ENCODE data around the gene NOL8.

The NOL8 gene

DNA sequence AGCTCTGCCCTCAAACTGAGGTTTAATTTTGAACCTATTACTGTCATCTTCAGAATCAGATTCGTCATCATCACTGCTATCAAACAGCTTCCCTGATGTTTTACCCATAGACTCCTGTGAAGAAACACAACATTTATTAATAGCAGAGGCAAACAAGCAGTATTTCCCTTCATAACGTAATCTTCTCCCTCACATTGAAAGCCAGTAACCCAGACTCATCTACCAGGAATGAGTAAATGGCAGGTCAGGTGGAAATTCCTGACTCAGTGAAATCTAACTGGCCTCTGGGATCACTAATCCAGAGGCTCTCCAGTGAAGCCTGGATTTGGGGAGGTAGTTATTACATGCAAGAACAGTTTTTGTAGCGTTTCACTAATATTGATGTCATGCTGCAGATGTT lies 14.6 kb downstream of the NOL8 start:
- no peak for DNase-seq

DNA sequence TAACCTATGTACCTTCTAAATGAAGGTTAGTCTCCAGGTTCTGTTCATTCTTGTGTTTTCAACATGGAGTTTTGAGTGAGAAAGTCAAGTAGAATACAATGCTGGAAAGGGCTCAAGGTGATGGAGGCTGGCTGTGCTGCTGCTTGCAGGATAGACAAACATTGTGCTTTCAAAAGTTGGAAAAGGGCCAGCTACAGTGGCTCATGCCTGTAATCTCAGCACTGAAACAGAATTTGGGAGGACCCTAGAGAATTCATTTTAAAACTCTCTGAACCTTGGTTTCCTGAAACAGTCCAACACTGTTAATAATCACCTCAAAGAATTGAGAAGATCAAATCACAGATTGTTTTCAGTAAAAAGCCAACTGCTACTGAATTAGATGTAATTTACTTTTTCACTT lies 16.3 kb downstream of the NOL8 start:
- DNase-seq: no peak

DNA sequence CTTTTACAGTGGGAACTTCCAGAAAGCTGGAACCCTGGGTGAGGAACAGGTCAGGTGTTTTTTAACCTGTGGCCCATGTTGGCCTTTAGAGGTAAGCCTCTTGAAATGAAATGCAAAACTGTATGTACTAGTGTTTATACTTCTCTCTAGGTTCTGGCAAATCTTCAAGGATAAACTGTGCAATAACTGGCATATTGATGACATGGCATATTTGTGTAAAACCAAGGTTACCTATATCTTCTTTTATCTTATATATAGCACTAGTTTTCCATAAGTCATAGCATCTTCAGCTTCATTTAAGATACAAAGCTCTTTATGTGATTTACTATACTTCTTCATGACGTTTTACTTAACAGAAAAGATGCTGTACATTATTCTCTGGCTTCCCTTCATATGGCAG lies 24.2 kb downstream of the NOL8 start:
- no peak for DNase-seq

DNA sequence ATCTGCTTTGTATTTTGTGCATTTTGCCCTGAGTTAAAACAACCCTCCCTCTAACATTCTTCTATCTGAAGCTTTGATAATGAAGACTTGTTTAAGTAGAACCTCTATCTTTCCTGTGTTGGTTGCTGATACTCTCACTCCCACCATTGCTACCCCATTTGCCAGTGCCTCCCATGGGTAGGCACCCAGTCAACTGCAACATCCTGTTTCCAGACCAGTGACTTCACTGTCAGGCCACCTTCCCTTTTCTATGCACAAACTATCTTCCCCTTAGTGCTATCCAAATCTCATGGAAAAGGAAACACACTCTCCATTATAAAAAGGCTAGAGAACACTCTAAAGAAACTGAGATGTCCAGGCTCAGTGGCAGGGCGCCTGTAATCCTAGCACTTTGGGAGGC lies 26.0 kb downstream of the NOL8 start:
- no peak for DNase-seq

DNA sequence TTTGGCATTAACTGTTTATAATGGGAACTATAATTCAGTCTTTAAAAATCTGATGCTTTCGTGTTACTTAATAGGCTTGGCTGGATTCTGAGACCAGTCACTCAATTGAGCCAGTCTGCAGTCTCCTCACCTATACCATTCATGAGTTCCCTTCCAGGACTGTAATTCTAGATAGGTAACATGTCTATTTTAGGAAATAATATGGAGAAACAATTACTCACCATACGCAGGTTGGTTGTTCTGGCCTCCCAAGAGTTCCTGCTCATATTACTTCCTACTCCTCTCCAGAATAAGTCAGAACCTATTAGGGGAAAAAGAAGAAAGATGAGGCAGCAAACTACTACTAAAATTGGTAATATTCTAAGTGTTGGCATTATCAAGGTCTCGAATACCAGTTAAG lies 27.1 kb downstream of the NOL8 start:
- no peak for DNase-seq

DNA sequence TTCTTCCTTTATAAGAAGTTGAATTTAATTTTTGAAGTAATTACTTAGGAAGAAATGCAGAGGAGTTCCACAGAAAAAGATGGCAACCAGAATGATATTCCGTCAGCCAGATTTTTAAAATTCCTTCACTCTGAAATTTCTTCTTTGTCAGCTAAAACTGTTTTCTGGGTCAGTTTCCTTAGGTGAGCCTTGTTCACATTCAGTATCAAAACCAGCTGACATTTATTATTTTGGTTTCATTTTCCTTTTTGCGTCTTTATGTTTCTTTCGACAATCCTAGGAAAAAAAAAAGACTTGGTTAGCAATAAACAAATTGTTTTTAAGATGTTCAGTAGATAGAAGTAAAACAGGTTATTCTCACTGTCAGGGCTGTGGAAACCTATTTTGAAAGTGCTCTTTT lies 27.5 kb downstream of the NOL8 start:
- DNase-seq: no peak

DNA sequence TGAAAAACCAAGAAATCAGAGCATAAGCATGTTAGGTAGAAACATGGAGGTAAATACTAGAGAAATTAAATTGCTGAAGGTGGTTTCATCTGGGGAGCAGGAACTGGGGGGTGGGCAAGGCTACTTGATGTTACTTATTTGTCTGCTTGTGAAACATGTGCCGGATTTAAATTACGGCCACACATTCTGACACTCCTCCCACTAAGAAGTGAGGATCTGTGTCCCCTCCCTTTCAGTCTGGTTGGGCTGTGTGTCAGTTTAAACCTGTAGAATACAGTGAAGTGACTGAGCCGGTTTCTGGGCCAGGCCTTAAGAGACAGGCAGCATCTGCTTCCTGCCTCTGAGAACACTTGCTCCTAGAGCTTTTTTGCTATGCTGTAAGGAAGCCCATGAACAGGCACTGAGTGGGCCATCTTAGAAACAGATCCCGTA lies 29.3 kb downstream of the NOL8 start:
- DNase-seq: peak in 1 of 2 donors; percentile 89

DNA sequence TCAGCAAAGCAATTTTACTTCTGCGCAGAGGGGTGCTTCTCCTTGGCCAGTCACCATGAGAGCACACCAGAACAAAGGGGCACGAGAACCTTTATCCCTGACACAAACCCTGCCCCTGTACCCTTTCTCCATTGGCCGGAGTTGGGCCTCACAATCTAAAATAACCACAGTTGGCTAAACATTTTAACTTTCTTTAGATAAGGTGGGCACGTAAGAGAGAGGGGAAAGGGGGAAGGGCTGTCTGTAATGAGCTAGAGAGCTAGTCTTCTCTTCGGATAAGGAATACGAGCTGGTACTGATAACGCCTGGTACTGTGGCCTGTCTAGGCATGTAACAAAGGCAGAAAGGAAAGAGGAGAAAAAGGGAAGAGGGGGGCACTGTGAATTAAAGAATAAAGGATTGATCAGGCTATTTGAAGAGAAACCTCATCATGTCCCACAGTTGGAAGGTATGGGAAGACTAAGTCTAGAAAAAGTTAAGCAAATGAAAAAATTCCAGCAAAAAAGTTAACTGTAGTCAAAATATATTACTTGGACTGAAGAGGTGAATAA lies 29.8 kb downstream of the NOL8 start:
- no peak for DNase-seq

DNA sequence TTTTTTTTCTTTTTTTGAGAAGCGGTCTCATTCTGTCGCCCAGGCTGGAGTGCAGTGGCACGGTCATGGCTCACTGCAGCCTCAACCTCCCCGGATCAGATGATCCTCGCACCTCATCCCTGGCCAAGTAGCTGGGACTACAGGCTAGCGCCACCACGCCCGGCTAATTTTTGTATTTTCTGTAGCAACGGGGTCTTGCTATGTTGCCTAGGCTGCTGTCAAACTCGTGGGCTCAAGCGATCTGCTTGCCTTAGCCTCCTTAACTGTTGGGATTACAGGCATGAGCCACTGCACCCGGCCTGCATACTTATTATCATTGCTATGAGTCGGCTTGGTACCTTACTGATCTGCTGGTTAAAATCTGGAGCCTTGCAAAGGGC lies 30.9 kb downstream of the NOL8 start:
- DNase-seq: no peak

DNA sequence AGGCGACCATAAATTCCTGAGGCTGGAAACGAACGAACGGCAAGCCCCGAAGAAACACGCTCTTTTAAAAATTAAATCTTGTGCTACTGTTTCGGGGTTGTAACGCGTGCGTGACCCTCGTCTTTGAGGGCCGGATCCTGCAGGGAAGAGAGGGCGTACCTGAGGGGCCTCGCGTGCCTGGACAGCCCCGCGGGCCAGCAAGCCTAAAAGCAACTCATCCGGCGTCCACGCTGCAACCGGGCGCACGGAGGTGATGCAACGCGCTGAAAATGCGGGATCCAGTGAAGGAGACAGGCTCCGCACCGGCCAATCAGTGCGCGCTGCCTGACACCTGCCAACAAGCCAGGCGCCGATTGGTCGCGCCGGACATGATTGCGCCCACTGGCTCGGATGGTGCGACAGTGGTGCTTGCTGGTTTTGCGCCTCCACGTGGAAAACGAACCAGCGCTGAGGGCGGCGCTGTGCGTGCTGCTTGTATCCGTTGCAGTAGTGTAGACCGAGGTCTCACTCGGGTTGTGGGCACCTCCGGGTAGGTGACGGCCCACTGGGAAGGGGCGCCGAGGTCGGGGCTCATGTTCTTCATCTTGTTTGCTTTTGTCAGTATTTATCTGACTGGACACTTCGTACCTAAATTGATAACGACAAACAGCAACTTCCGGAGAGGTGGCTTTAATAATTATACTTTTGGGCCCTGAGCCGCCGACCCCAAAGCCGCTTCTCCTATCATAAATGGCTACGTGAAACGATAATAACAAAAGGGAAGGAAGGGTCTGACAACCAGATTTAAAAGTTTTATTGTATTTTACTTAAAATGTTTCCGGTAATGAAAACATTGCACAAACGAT lies 31.5 kb downstream of the NOL8 start, which contains the start of gene IARS1:
Gene IARS1, minus strand, starts transcription at position 246 of the 845 bp plus-strand sequence. CDS start 4,278 bp downstream, outside the sequence.
- DNase-seq: peak; percentile 92 to 93

DNA sequence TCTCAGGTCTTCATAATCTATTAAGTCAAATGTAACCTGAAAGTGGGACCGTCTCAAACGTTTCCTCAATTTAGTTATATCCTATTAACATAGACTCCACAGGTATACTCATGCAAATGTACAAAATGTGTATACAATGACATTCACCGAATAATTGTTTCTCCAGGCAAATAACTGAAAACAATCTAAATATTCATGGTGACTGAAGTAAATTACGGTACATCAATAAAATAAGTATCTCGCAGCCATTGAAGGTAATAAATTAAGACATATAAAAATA lies 32.1 kb downstream of the NOL8 start:
- no peak for DNase-seq

DNA sequence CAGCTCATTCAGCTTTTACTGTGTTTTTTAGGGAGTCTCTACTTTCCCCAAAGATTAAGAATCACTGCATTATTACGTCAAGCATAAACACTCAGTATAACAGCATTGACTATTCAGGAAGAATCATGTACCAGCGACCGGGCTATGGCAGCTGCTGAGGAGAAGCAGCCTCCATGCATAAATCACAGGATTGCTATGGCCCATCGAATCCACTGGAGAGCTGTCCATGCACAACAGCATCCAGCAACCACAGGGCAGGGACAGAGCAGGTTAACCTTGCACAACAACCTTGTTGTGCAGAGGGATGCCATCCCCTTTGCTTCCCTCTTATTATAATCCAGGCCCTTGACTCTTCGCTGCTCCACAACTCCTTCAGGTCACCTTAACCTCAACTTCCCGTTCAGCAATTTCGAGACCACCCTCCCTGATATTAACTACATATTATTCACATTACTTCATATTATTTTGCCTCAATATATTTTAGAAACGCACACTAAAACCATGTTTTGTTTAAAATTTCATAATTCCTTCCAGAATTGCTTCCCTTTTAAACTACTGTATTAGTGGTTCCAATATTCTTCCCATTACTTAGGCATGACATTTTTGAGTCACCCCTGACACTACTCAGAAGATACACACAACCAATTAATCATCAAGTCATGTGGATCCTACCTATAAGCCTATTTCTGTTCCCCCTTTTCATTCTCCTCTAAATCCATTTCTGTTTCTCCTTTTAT lies 32.6 kb downstream of the NOL8 start:
- DNase-seq: no peak

DNA sequence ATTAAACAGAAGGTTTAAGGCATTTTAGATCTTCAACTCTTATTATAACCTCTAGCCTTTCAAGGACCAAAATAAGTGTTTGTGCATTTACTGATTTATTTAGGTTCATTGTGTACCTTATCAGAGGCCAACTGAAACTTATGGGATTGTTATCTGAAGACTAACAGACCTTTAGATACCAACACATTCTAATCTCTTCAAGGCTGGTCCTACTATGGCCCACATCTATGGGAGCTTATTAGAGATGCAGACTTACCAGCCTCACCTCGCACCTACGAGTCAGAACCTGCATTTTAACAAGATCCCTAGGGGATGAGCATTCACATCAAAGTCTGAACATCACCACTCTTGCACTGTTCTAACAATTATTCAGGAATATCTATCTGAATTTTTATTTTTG lies 33.6 kb downstream of the NOL8 start:
- no peak for DNase-seq

DNA sequence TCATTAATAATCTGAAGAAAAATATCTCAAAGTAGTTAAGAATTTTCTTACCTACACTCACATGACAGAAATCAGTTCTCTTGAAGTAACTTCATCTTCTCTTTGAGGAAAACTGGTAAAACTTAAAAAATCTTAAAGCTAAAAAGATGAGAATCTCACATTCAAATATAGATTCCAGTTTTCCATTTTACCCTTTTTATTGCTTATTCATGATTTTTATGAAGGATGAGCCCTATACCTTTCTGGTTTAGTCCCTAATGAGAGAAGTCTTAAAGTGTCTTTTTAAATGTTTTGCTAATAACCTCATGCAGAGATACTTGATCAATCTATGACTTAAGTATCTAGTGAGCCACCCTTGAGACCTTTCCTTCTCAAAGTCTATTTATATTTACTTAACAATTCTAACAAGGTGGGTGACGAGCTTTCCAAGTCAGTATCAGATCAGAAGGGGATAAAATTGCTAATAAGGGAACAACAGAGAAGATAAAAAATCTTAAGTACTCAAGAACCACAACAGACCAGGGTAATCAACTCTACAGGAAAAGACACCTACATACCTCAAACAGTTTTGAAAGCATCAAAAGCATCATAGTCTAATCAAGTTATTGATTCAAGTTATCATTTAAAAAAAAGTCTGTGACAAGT lies 34.2 kb downstream of the NOL8 start:
- DNase-seq: no peak

DNA sequence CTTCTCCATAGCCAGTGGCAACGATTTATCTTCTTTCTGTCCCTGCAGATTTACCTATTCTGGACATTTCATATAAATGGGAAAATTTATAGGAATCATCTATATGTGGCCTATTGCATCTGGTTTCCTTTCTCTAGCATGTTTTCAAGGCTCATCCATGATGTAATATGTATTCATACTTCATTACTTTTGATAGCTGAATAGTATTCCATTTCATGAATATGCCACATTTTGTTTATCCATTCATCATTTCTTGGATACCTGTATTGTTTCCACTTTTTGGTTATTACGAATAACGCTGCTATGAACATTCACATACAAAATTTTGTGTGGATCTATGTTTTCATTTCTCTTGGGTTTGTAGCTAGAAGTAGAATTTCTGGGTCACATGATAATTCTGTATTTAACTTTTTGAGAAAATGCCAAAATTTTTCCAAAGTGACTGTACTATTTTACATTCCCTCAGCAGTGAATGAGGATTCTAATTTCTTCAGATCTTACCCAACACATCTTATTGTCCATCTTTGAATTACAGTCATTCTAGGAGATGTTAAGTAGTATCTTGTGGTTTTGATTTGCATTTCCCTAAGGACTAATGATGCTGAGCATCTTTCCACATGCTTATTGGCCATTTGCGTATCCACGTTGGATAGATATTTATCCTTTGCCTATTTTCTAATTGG lies 35.3 kb downstream of the NOL8 start:
- DNase-seq: no peak

DNA sequence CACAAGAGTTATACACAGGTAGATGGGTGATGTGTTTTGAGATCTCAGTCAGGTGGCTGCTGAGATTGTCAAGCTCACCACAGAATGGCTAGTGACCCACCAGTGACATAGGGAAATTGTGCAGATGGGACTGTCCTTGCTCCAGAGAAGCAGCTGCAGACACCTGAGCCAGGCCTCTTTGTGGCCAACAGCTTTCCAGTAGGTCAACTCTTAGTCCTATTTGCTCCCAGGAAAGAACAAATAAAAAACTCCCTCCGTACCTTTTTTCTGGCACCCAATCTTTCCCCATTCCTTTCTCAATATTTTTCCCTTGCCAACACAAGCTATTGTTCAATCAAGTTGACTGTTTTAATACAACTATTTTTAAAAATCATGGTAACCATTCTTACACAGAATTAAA lies 45.8 kb downstream of the NOL8 start:
- no peak for DNase-seq

DNA sequence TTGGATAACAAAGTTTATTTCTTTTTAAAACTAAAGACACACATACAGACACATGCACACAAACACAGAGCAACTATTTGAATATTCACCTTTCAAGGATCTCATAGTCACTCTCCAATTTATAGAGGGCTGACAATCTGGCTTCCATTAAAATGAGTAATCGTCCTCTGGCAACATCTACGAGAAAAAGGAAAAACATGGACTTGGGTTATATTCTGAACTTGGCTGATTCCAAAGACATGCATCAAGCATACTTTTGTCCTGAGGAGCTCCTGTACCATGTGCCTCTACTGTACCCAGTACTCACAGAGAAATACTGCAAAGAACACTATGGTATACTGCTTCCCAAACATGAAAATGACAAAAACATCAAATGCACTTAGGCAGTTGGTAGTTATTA lies 47.0 kb downstream of the NOL8 start:
- no peak for DNase-seq

DNA sequence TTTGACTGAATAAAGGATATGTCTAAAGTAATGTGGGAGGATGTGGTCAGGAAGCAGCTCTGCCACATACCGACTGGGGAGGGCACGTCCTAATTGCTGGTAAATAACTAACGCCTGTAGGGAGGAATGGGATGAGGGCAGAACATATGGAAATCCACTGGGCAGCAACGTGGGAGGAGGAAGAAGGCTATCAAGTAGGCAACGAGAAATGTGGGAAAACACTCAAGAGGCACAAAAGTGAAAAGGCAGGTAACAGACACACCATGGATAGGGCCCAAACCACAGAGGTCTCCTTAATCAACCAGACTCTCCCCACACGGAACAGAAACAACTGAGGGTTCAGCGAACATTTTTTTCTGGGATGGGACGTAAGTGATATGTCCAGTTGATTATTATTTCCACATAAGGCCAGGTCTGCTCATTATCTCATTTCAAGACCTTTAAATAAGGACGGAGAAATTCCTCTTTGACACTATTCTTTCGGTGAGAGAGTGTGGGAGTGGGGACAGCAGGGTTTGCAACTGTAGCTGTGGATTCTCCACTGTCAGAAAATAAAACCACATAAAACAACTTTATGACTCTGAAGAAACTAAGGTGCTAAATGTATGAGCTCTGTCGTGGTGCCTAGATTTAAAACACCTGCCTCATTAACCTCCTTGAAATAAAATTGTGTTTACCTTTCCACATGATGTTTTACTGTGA lies 48.7 kb downstream of the NOL8 start:
- no peak for DNase-seq

DNA sequence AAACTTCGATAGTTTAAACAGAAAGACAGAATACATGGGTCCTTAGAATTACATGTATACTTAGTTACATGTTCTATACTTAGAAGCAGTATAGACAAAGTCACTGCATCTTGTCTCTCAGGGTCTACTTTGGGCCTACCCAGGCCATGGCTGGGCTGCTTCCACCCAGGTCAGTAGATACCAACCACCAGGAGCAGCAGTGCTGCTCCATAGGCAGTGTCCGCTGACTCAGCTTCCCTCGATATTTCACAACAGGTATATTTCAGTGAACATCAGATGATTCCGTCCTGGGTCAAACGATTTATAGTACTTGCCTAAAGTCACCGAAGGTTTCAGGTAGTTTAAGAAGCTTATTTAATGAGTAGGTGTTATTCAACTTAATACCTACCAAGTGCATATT lies 49.6 kb downstream of the NOL8 start:
- no peak for DNase-seq

DNA sequence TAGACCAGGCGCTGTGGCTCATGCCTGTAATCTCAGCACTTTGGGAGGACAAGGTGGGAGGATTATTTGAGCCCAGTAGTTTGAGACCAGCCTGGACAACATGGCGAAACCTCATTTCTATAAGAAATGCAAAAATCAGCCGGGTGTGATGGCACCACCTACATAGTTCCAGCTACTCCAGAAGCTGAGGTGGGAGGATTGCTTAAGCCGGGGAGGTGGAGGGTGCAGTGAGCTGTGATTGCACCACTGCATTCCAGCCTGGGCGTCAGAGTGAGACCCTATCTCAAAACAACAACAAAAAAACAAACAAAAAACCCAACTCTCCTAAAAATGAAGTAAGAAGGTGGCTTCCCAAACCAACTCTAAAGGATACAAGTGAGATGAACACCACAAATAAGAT lies 54.6 kb downstream of the NOL8 start:
- no peak for DNase-seq

DNA sequence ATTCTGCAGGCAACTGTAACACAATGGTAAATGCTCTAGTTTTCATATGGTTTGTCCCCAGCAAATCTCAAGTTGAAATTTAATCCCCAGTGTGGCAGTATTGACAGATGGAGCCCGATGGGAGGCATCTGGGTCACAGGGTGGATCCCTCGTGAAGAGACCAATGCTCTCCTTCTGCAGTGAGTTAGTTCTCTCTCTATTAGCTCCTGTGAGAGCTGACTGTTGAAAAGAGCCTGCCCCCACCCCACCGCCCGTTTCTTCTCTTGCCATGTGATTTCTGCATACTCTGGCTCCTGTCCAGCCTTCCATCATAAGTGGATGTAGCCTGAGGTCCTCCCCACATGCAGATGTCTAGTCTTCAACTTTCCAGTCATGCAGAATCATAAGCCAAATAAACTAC lies 58.7 kb downstream of the NOL8 start:
- no peak for DNase-seq

DNA sequence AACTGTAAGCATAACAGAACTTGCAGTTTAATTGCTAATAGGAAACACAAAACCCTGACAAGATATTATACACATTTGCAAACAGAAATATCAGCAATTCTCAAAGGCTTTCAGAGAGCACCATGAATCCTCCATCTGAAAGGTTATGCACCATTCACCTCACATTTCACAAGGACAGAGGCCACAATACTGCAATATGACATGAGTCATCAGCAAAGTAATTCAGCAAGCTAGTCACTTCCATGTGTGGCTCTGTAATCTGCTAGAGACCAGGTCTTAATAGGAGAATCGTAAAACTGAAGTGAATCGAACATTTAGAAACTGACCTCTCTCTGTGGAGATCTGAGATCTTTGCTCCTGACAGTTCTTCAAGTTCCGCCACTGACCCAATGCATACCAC lies 60.0 kb downstream of the NOL8 start:
- DNase-seq: no peak

DNA sequence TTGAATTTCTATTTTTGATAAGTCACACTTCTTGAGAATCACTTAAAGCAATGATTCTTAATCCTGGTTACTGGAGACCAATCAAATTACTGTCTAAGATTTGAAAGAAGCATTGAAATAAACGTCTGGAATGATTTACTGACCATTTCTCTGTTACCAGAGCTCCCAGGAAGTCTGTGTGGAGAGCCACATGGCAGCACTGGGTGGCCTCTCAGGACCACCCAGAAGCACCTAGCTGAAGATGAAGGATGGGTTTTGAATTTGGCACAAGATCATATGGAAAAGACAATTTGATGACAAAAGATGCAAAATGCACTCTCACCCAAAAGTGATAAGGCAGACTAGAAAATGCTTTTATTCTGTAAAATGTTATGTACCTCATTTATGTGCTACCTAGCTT lies 62.0 kb downstream of the NOL8 start:
- DNase-seq: no peak

All from bone marrow (tissue), 2 donors.